Lower leg skin (tissue), 3 donors: ENCODE data around the gene RNF212.

Source experiments
- POLR2A ChIP-seq, 2 donors: fragments of 450-650 bp; IDR thresholded peaks; one replicate each; pipeline ENCODE4 v1.6.1; 2016 to 2017; ENCODE audit warnings: antibody characterized with exemption in 2 of 2, mild to moderate bottlenecking in 1 of 2, moderate library complexity in 1 of 2
- TF ChIP-seq, protein P1 (sequence below), 3 donors: fragments of 450-650 bp; IDR thresholded peaks; one replicate each; pipeline ENCODE4 v1.5.1; 2016; ENCODE audit warnings: antibody characterized with exemption in 3 of 3, mild to moderate bottlenecking in 3 of 3, moderate library complexity in 2 of 3

DNA sequence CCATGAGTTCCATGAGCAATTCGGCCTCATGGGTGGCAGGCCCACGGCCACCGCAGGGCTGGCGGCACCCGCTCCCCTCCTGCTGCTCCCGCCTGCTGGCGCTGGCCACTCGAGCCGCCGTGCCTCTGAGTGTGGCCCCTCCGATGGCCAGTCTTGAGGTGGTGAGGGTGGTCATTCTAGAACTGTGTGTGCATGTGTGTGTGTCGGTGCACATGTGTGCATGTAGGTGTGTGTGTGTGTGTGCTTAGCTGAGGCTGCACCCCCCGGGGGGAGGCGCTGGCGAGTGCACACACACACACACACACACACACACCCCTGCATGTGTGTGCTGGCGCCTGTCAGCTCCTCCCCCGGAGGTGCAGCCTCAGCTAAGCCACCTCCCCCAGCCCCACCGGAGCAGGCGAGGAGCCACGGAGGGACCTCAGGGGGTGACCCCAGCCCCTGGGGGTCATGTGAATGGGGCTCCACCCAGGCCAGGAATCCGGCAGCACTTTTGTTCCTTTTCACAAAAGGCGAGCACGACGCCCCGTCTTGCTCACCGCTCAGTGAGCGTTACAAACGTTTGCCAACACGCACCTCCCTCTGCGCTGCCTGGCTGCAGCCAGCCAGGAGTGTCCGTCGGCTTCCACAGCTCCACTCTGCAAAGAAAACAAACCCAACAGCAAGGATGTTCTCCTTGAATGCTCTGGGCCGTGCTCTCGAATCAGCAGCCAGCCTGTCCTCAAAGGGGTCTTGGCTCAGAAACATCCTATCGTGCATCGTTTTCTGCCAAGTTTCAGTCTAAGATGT lies 72.0 kb downstream of the RNF212 start:
- TF ChIP-seq POLR2A (IDR thresholded peaks at IDR 0.05) = no peak
- TF ChIP-seq, protein P1, sequence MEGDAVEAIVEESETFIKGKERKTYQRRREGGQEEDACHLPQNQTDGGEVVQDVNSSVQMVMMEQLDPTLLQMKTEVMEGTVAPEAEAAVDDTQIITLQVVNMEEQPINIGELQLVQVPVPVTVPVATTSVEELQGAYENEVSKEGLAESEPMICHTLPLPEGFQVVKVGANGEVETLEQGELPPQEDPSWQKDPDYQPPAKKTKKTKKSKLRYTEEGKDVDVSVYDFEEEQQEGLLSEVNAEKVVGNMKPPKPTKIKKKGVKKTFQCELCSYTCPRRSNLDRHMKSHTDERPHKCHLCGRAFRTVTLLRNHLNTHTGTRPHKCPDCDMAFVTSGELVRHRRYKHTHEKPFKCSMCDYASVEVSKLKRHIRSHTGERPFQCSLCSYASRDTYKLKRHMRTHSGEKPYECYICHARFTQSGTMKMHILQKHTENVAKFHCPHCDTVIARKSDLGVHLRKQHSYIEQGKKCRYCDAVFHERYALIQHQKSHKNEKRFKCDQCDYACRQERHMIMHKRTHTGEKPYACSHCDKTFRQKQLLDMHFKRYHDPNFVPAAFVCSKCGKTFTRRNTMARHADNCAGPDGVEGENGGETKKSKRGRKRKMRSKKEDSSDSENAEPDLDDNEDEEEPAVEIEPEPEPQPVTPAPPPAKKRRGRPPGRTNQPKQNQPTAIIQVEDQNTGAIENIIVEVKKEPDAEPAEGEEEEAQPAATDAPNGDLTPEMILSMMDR (IDR thresholded peaks at IDR 0.05) = no peak
